ENCODE results near the gene NLRP10. TPM values are rescaled to one million over a fixed set of nuclear protein-coding genes. Genes with fewer than 3 reads are reported as not detected.

The NLRP10 gene
- total RNA-seq, 8 experiments from 2014 or later: 0.14 to 1.4 (median 0.39) TPM; not detected in 4

DNA sequence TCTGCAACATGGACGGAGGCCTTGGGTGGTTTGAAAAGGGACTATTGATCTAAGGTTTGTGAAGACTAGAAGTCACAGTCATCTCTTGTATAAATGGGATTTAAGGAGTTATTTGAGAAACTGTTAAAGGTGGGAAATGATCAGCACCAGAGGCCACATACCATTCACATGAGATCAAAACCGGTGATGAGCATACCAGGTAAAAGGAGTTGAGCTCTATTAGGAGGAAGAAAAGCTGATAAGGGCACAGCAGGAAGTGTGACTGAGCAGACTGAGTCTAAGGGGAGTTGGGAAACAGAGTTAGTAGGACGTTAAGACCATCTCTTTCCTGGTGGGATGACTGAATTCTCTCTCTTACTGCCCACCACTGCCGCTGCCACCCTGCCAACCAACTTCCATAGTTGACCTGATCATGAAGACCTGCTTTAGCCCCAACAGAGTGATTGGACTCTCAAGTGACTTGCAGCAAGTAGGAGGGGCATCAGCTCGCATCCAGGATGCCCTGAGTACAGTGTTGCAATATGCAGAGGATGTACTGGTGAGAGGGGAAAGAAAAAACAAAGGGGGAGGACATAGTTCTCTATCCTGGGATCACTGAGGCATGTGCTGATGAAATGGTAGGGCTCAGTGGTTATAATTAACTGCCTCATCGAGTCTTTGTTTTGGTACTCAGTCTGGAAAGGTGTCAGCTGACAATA lies 29.5 kb upstream of the NLRP10 start:
- H3K4me3 ChIP-seq: no peak overlapping the region
- WGBS, 10 experiments: 85 to 100% (median 91%) methylated on average over 1 to 5 of the region's 6 CpGs; no CpG with 5 or more reads in 3 of the 10 experiments
- in situ Hi-C loops (cut with MboI; ENCODE audit: low pct_unique_long_range_greater_than_20kb in 2 of 9, low sequenced_read_pairs in 9 of 9, unreplicated experiment in 9 of 9): loop anchor here in 1 of 9 experiments (25.0 kb wide), 1 partner anchor 907 kb away; the partner anchor contains the start of gene RBMXL2
- H3K4me1 ChIP-seq (replicated peaks in 1 of 2): no peaks in the 10 kb centered on the region
- H3K27ac ChIP-seq: no peak overlapping the region
- ATAC-seq (replicated peaks in 6 of 8): no peak

- Histone ChIP-seq H3K4me1 (replicated peaks in 1 of 2) (peaks cover 10 to 11% of the 10 kb centered on the region in 2 donors), H3K27ac (peak overlapping the region; percentile 82 to 95), H3K4me3 (peak overlapping the region; percentile 72 to 99 (median 89))
- WGBS, 10 experiments: 0 to 8% (median 0%) methylated on average over 1 to 3 of the region's 13 CpGs; no CpG with 5 or more reads in 3 of the 10 experiments
- in situ Hi-C loops (cut with MboI; ENCODE audit: low pct_unique_long_range_greater_than_20kb in 2 of 9, low sequenced_read_pairs in 9 of 9, unreplicated experiment in 9 of 9): loop anchor here in 2 of 9 experiments (5.0 to 25.0 kb wide), 2 partner anchors 95 to 900 kb away; partner anchors contain the start of gene RBMXL2 (in 1 of the 2)
- ATAC-seq (replicated peaks in 6 of 8): peak in 7 of 8 experiments; percentile 21 to 56 (median 51)
These were observed 22.3 kb upstream of the NLRP10 start for GRCh38 chr11:7987560-7987883.

DNA sequence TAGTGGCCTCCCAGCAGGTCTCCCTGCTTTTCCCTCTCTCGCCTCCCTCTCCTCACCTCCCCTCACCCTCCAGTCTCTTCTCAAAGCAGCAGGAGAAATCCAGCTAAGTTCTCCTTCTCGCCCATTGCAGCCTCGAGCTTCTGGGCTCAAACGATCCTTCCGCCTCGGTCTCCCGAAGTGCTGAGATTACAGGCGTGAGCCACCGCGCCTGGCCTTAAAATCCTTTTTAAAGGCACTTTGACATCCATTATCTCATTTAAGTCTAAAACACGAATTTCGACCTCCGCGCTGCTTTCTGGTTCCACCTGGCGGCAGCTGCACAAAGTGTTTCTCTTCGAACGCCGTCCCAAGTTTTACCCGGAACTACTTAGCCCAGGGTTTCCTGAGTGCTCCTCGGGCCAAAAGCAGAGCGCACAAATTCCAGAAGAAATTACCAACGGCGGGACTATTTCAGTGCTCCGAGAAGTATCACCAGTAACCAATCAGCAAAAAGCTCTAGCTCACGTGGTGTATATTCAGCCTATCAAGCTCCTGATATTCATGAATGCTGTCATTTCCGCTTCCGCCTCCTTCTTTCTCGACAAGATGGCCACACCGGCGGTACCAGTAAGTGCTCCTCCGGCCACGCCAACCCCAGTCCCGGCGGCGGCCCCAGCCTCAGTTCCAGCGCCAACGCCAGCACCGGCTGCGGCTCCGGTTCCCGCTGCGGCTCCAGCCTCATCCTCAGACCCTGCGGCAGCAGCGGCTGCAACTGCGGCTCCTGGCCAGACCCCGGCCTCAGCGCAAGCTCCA lies 21.7 kb upstream of the NLRP10 start, which contains the start of gene EIF3F:
Gene EIF3F, plus strand, starts transcription at position 570 of the 792 bp plus-strand sequence. Its CDS starts 16 bp downstream, at position 586.
- H3K27ac ChIP-seq: peak within 1 kb of the TSS; percentile 82 to 95
- 0 to 9% (median 1%) methylated on average over 7 to 15 of the region's 47 CpGs; no CpG with 5 or more reads in 1 of the 10 experiments for WGBS, 10 experiments
- H3K4me3 ChIP-seq: peak within 1 kb of the TSS; percentile 72 to 99 (median 89)
- ATAC-seq (replicated peaks in 6 of 8): peak; percentile 97 to 99 (median 99)
- in situ Hi-C loops (cut with MboI; ENCODE audit: low pct_unique_long_range_greater_than_20kb in 2 of 9, low sequenced_read_pairs in 9 of 9, unreplicated experiment in 9 of 9): loop anchor here in 2 of 9 experiments (5.0 to 25.0 kb wide), 2 partner anchors 95 to 900 kb away; partner anchors contain the start of gene RBMXL2 (in 1 of the 2)
- H3K4me1 ChIP-seq (replicated peaks in 1 of 2): peaks cover 10 to 11% of the 10 kb centered on the region in 2 donors

DNA sequence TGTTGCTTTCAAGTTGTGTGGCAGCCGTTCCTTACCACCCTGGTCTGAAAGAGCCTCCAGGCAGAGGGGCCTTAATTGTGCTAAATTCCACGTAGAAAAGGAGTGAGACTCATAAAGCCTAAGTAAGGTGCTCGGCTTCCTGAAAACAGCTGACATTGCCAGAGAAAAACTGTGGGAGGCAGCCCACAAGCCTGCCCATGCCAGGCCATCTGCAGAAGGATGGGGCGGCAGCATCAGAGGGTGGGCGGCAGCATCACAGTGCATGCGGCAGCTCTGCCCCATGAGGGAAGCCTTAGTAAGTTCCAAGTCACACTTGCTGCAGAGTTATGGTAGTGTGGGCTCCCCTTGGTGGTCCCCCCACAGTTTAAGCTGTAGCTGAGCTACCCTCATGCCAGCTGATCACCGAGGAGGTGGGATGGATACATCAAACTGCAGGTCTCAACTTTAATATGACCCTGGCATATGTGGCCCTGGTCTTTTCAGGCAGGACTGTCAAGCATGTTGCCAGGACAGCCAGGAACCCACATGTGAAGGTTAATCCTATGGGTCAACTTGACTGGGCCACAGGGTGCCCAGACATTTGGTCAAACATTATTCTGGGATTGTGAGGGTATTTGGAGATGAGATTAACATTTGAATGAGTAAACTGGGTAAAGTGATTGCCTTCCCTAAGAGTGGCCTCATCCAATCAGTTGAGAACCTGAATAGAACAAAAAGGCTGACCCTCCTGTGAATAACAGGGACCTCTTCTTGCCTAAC lies 18.8 kb upstream of the NLRP10 start:
- Histone ChIP-seq H3K27ac (no peak overlapping the region), H3K4me1 (replicated peaks in 1 of 2) (peaks cover 10 to 11% of the 10 kb centered on the region in 2 donors), H3K4me3 (no peak overlapping the region)
- no peak for ATAC-seq (replicated peaks in 6 of 8)
- WGBS, 10 experiments: 25 to 80% (median 53%) methylated on average over 1 to 7 of the region's 7 CpGs; no CpG with 5 or more reads in 2 of the 10 experiments
- in situ Hi-C loops (cut with MboI; ENCODE audit: low pct_unique_long_range_greater_than_20kb in 2 of 9, low sequenced_read_pairs in 9 of 9, unreplicated experiment in 9 of 9): loop anchor here in 1 of 9 experiments (25.0 kb wide), 1 partner anchor 897 kb away; the partner anchor contains the start of gene RBMXL2

DNA sequence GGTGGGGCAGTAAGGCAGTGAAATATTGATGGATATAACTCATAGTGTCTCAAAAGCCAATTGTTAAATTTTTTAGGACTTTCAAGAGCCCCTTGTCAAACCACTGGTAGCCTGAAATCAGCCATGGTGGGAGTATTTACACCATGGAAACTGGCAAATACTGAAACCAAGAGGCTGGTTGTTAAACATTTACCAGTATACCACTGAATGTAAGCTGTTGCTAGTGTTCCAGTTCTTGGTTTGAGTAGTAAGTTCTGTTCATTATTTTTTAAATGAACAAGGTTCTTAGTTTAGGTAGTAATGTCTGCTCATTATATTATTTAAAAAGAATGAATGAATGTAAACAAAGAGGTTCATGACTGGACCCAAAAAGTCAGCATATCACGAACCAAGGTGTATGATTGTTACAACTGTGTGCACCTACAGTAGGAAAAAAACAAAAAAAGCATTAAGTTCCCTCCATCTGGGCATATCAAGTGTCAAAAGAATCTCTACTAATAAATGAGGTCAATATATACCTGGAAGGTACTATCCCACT lies 17.4 kb upstream of the NLRP10 start:
- ATAC-seq (replicated peaks in 6 of 8): no peak
- H3K4me1 ChIP-seq (replicated peaks in 1 of 2): peaks cover 0 to 2% of the 10 kb centered on the region in 2 donors
- H3K27ac ChIP-seq: no peak overlapping the region
- in situ Hi-C loops (cut with MboI; ENCODE audit: low pct_unique_long_range_greater_than_20kb in 2 of 9, low sequenced_read_pairs in 9 of 9, unreplicated experiment in 9 of 9): loop anchor here in 1 of 9 experiments (25.0 kb wide), 1 partner anchor 895 kb away; the partner anchor contains the start of gene RBMXL2
- no peak overlapping the region for H3K4me3 ChIP-seq
- 0 to 86% (median 43%) methylated on average over 1 of the region's 1 CpG; no CpG with 5 or more reads in 3 of the 10 experiments for WGBS, 10 experiments

GRCh38 chr11:7981619-7982157 lies 16.4 kb upstream of the NLRP10 start:
- in situ Hi-C loops (cut with MboI; ENCODE audit: low pct_unique_long_range_greater_than_20kb in 2 of 9, low sequenced_read_pairs in 9 of 9, unreplicated experiment in 9 of 9): loop anchor here in 1 of 9 experiments (25.0 kb wide), 1 partner anchor 894 kb away; the partner anchor contains the start of gene RBMXL2
- 33 to 80% (median 67%) methylated on average over 1 of the region's 1 CpG; no CpG with 5 or more reads in 7 of the 10 experiments for WGBS, 10 experiments
- no peak overlapping the region for H3K4me3 ChIP-seq
- peak in 3 of 8 experiments; percentile 46 to 74 (median 60) for ATAC-seq (replicated peaks in 6 of 8)
- H3K27ac ChIP-seq: no peak overlapping the region
- peaks cover 0 to 2% of the 10 kb centered on the region in 2 donors for H3K4me1 ChIP-seq (replicated peaks in 1 of 2)

DNA sequence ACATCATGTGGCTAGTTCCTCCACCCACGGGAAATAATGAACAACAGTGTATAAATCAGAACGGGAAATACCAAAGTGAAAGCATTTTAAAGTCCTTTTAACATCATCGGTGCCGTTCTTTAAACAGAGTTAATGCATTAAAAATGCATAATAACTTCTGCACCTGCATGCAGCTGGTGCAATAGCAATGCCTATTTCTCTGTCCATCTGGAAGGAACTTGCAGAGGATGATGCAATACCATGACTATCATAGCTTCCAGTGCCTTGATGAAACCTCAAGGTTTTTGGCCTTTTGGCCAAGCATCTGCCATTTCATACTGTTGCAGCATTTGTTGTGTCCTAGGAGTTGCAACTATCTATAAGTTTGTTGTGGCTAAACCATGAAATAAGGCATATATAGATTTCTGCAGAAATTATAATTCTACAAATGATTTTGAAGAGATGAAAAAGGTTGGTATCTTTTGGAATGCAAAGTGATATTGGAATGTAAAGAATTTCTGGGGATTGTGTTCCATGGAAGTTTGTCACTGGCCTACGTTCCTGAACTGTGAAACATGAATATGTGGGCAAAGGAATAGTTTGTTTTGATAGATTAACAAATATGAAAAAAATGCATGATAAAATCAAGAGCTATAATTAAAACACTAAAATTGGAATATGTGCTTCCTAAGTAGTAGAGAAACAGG lies 12.1 kb upstream of the NLRP10 start:
- no peak overlapping the region for H3K4me3 ChIP-seq
- in situ Hi-C loops (cut with MboI; ENCODE audit: low pct_unique_long_range_greater_than_20kb in 2 of 9, low sequenced_read_pairs in 9 of 9, unreplicated experiment in 9 of 9): loop anchor here in 2 of 9 experiments (10.0 to 25.0 kb wide), 2 partner anchors 83 to 890 kb away; partner anchors contain the start of gene RBMXL2 (in 1 of the 2)
- H3K4me1 ChIP-seq (replicated peaks in 1 of 2): no peaks in the 10 kb centered on the region
- no peak overlapping the region for H3K27ac ChIP-seq
- WGBS, 10 experiments: 0 to 91% (median 78%) methylated on average over 3 to 5 of the region's 5 CpGs
- peak in 3 of 8 experiments; percentile 42 to 69 (median 61) for ATAC-seq (replicated peaks in 6 of 8)

DNA sequence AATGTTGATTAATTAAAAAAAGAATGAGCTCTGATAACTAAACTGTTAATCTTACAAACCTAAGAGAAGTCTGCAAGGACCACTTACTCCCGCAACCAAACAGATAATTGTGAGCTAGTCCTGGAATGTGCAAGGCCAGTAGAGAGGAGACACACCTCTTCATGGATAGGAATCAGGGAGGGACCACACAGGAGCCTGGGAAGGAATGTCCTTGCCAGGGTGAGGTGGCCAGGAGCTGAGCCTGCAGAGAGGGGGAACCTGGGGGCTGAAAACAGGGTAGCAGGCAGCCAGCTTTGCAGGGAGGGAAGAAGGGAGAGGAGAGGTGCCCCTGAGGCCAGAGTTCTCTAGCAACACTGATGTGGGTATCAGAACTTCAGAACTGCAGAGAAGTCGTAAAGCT lies 9.4 kb upstream of the NLRP10 start:
- 72 to 100% (median 100%) methylated on average over 1 to 2 of the region's 2 CpGs; no CpG with 5 or more reads in 1 of the 10 experiments for WGBS, 10 experiments
- H3K4me1 ChIP-seq (replicated peaks in 1 of 2): no peaks in the 10 kb centered on the region
- ATAC-seq (replicated peaks in 6 of 8): peak in 2 of 8 experiments; percentile 34 to 44
- in situ Hi-C loops (cut with MboI; ENCODE audit: low pct_unique_long_range_greater_than_20kb in 2 of 9, low sequenced_read_pairs in 9 of 9, unreplicated experiment in 9 of 9): loop anchor here in 2 of 9 experiments (10.0 to 25.0 kb wide), 2 partner anchors 80 to 887 kb away; partner anchors contain the start of gene RBMXL2 (in 1 of the 2)
- no peak overlapping the region for H3K27ac ChIP-seq
- H3K4me3 ChIP-seq: no peak overlapping the region

DNA sequence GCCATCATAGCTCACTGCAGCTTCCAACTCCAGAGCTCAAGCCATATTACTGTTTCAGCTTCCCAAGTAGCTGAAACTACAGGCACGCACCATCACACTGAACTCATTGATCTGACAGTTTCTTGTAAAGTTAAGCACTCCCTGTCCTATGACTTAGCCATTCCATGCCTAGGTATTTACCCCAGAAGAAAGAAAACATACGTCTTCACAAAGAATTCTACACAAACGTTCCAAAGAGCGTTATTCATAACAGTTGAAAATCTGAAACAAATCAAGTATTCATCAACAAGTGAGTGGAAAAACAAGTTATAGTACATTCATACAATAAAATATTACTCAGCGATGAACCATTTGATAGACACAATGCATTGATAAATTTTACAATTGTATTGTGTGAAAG lies 7.8 kb upstream of the NLRP10 start:
- Histone ChIP-seq H3K4me1 (replicated peaks in 1 of 2) (no peaks in the 10 kb centered on the region), H3K27ac (no peak overlapping the region), H3K4me3 (no peak overlapping the region)
- no peak for ATAC-seq (replicated peaks in 6 of 8)
- 48 to 96% (median 85%) methylated on average over 1 to 5 of the region's 5 CpGs for WGBS, 10 experiments
- in situ Hi-C loops (cut with MboI; ENCODE audit: low pct_unique_long_range_greater_than_20kb in 2 of 9, low sequenced_read_pairs in 9 of 9, unreplicated experiment in 9 of 9): loop anchor here in 1 of 9 experiments (10.0 kb wide), 1 partner anchor 78 kb away; no protein-coding TSS in a partner anchor

DNA sequence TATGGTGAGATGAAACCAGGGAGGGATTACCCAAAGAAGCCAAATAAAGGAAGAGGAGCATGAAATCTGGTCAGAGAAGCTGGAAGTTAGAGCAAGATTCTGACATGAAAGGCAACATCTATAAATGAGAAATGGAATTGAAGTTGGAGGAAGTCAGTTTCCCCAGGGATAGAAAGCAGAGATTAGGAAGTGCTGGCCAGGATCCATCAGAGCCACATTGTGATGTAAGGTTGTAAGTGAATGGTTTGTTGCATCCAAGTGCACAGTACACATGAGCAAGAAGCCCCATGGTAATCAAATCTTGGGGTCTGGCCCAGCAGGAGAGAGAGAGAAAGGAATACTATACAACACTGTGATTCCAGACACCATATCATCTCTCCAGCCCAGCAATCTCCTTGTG lies 6.6 kb upstream of the NLRP10 start:
- H3K27ac ChIP-seq: no peak overlapping the region
- in situ Hi-C loops (cut with MboI; ENCODE audit: low pct_unique_long_range_greater_than_20kb in 2 of 9, low sequenced_read_pairs in 9 of 9, unreplicated experiment in 9 of 9): loop anchor here in 1 of 9 experiments (10.0 kb wide), 1 partner anchor 77 kb away; no protein-coding TSS in a partner anchor

More for the DNA sequence above, 6.6 kb upstream of the NLRP10 start:
- ATAC-seq (replicated peaks in 6 of 8): no peak
- Histone ChIP-seq H3K4me1 (replicated peaks in 1 of 2) (no peaks in the 10 kb centered on the region), H3K4me3 (no peak overlapping the region)

Measured in motor neuron (in vitro differentiated cells).